DMS 273 treated with DMSO at 0.1 percent for 48 hours (cell line): Measurements from ENCODE around the gene NEDD4L.

Source experiments
- DNase-seq: peaks from one replicate; lab custom pipeline; 2025; lab: John Stamatoyannopoulos, UW

NEDD4L gene

GRCh38 chr18:58320907-58321561, 277.0 kb downstream of the NEDD4L start:
- no peak for DNase-seq

DNA sequence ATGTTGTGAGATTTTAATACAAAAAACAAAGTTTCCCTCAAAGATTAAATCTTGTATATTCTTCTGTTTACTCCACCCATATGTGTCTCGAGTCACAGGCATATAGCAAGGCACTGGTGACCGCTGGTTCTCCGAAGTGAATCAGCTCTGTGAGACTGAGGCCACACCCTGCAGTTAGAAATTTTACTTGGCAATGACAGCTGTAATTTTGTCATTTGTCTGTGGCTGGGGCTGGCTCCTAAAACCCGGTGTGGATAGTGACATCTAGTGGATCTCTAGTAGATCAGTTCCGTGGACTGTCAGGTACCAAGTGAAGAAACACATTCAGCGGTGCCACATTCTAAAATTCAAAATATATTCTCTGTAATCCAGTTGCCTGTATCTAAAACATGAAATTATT, 278.0 kb downstream of the NEDD4L start:
- peak; percentile 12 for DNase-seq

GRCh38 chr18:58322464-58322863, 278.4 kb downstream of the NEDD4L start:
- no peak for DNase-seq

DNA sequence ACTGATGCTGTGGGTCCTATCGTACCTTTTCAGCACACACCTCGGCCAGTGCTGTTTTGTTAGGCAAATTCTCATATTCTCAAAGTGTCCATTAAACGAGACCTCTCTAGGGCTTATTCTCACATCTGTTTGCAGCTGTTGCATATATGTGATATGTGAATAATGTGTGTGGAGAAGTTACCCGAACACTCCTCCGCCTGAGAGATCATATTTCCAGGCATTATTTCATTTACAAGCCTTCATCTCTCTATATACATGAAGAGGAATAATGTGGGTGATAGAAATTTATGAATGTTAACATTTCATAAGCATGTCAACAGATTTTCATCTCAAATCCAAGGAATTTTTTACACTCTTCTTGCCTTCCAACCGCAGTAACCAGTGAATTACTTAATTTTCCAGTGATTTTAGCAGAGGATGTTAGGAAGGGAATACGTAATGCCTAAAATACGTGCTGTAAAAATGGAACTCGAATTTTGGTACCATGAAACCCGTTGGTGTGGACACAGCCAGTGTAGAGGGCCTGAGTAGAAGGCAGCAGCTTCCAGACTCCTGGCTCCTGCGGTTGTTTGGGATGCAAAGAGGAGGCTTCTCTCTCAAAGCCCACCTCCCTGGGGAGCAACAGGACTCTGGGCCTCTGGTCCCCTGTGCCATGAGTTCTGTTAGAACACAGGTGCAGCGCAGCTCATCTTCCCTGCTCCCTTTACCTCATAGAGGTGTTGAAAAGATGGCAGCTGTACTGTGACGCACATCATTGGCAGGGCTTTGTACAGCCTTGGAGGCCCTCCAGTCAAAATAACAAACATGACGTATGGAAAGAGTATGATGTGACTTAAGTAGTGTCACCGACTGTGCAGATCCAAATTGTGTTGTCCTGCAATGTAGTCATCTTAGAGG, 280.1 kb downstream of the NEDD4L start:
- no peak for DNase-seq

- DNase-seq = no peak
Measured at GRCh38 chr18:58324824-58325480, 280.9 kb downstream of the NEDD4L start.

GRCh38 chr18:58325494-58325893, 281.5 kb downstream of the NEDD4L start:
- DNase-seq = no peak

- no peak for DNase-seq
Measured at GRCh38 chr18:58334061-58334460, 290.0 kb downstream of the NEDD4L start.

- no peak for DNase-seq
Measured at GRCh38 chr18:58335223-58335622, 291.2 kb downstream of the NEDD4L start.

GRCh38 chr18:58335821-58336220, 291.8 kb downstream of the NEDD4L start:
- DNase-seq = no peak

DNA sequence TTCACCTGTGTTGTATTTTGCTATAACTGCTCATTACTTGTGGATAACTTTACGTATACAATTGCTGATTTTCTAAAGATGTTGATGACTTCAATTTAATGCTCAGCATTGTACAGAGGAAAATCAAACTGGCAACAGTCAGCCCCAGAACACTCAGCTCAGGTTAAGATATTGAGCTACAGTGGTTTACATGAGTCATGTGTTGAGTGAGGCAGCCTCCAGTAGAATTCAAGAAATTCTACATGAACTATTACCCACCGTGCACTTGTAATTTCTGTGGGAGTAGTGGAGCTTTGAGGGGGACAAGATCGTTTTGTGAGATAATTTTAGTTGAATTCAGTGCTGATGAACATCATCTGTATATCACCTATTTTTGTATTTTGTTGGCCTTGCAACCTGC, 292.6 kb downstream of the NEDD4L start:
- DNase-seq = no peak

- no peak for DNase-seq
Measured at GRCh38 chr18:58337285-58337684, 293.3 kb downstream of the NEDD4L start.

DNA sequence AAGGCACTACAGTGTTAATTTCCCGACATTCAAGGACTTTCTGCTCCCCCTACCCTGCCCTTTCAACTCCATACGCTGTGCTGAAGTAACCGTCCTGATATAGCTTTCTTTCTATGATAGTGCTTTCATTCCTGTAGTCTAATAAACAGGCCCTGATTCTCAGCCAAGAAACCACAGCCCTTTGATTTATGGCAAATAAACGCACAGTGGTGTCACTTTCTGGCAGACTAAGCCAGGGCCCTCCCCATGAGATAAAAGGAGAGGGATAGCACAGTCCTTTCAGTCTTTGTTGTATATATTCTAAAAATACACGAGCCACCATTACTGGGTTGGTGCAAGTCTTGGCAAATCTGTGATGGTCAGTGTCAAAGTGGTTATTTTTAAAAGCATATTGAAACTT, 293.7 kb downstream of the NEDD4L start:
- DNase-seq = no peak

GRCh38 chr18:58338141-58338540, 294.1 kb downstream of the NEDD4L start:
- no peak for DNase-seq

DNA sequence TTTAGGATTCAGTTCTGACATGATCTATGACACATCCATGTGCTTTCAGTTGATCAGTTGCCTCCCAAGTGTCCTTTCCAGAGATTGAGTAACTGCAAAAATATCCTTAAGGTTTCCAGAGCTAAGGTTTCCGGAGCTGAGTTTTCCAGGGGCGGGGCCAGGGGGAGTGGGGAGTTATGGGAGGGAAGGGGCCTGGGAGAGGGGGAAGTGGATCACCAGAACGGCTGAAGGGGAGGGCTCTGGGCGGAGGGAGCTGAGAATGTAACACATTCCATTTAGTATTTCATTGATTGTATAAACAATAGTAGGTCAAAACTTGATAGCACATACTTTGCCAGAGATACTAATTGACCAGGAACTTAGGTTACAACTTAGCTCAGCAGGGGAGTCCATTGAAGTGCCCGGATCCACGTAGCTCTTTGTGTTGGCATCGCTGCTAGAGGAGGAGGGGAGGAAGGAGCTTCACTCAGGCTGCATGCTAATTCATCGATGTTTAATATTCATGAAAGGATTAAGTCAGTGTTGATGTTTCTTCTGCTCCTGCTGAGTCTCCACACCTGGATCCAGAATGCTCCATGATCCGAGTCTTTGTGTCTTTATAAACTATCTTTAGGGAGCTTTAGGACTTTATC, 295.1 kb downstream of the NEDD4L start:
- DNase-seq = no peak

DNA sequence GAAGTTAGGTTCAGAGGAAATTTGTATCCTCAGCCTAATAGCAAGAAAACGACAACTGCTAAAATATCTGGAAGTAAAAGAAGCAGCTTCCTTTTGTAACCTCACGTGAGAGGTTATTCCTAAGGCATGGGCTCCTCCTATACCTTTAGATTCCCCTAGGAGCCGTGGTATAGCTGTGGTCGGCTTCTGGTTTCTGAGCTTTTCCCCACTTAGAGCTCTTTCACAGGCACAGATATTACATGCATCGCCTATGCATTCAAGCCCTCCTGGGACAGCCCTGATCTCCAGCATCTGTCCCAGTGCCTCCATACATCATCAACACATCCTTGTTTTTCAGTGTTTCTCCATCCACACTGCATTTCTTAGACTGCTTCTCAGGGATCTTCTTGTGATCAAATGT, 295.9 kb downstream of the NEDD4L start:
- DNase-seq = no peak

DNA sequence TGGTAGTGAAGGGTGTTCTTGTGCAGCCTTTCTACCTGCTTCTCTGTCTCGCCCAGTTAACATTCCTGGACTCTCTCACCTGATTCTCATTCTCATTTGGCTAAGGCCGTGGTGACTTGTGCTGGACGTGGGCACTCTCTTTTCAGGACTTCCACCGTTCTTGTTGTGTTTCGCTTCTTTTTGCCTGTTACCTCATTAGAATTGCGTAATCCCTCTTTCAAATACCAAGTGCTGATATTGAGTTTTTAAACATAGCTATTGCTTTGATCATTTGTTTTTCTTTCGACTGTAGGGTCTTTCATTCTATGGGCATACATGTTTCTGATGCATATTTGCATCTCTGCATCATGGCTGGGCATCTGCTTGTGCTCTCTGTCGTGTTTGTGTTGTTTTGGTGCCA, 297.9 kb downstream of the NEDD4L start:
- no peak for DNase-seq

DNA sequence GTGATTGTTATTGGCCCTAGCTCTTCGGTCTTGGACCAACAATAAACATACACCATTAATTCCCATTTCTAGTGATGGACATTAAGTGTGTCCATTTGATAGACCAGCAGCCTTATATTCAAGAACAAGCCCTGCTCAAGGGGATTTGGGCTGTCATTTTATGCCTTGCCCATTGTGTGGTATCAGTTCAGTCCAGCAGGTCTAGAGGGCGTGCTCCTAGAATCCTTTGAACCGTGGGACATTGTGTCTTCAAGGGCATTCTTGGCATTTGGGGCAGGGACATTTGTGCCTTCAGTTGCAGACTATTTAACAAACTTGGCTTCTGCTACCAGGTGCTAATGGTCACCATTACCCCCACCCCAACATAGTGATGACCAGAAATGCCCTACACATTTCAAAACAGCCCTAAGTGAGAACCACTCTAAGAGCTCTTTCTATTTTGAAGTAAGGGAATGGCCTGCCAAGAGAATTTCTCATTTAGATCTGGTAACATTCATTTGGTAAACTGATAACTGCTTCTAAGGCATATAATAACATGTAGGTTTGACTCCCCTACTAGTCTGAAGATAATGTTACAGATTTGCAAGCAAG, 300.1 kb downstream of the NEDD4L start:
- DNase-seq = no peak

- no peak for DNase-seq
Measured at GRCh38 chr18:58344861-58345463, 300.9 kb downstream of the NEDD4L start.

DNA sequence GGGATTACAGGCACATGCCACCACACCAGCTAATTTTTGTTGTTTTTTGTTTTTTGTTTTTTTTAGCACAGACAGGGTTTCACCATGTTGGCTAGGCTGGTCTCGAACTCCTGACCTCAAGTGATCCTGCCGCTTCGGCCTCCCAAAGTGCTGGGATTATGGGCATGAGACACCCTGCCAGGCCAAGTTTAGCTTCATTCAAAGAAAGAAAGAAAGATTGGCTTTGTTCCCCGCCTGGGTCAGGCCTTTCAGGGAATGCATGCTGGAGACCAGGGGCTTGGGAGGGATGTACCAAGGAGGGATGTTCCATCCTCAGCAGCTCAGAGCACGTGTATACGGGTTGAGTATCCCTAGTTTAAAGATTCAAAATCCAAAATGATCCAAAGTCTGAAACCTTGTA, 301.8 kb downstream of the NEDD4L start:
- no peak for DNase-seq

DNA sequence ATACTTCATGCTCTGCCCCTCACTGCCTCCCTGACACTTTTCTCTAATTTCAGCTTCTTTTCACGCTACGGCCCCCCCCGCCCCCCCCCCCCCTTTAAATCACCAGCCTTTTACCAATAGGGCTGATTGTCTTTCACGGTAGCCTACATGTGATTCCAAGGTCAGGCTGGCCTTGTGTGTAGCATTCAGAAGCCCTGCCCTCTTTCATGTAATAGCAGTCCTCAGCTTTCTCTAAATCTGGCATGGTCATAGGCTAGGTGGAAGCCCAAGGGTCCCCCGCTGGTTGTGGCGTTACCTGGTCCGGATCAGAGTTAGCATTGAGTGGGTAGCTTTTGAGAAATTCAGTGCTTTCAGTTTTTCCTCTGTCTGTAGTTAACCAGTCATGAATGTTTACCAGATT, 303.1 kb downstream of the NEDD4L start:
- DNase-seq = no peak

- DNase-seq = no peak
Measured at GRCh38 chr18:58348517-58348916, 304.5 kb downstream of the NEDD4L start.

- DNase-seq = no peak
Measured at GRCh38 chr18:58348951-58349350, 304.9 kb downstream of the NEDD4L start.
